Measurements from ENCODE around the gene MFSD12.

DNA sequence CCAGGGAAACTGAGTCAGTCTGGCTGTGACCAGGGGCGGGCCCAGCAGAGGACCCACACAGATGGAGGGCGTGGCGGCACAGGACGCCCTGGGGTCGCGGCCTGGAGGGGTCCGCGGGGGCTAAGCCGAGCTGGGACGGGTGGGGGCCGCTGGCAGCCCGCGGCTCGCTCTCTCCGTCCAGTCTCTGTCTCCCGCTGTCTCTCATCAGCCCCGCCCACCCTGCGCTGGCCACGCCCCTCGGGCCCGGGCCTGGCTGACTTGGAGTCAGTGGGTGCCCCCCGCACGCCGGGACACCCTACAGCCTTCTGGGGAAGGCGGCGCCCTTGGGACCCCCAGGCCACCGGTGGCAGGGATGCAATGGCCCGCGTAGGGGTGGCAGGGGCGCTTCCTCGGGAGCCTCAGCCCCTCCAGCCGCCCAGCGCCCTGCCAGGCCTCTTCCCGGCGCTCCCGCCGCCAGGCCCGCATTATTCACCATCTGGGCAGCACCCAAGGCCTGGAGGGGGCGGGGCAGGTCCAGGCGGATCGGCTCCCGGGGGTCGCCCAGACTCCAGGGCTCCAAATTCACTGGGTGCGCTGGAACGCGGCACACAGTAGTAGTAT lies 49.4 kb upstream of the MFSD12 start, which contains the start of gene TBXA2R:
- TF ChIP-seq, protein P1, sequence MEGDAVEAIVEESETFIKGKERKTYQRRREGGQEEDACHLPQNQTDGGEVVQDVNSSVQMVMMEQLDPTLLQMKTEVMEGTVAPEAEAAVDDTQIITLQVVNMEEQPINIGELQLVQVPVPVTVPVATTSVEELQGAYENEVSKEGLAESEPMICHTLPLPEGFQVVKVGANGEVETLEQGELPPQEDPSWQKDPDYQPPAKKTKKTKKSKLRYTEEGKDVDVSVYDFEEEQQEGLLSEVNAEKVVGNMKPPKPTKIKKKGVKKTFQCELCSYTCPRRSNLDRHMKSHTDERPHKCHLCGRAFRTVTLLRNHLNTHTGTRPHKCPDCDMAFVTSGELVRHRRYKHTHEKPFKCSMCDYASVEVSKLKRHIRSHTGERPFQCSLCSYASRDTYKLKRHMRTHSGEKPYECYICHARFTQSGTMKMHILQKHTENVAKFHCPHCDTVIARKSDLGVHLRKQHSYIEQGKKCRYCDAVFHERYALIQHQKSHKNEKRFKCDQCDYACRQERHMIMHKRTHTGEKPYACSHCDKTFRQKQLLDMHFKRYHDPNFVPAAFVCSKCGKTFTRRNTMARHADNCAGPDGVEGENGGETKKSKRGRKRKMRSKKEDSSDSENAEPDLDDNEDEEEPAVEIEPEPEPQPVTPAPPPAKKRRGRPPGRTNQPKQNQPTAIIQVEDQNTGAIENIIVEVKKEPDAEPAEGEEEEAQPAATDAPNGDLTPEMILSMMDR (IDR thresholded peaks at IDR 0.05) = no peak
- no peak for TF ChIP-seq POLR2A (IDR thresholded peaks at IDR 0.05)
